ENCODE data around the gene BRD3OS.
"Not testable (repeated sequence)": the region's sequence is repeated elsewhere in the genome, so short reads cannot be mapped to it uniquely, and the experiment has no call there.

BRD3OS gene

GRCh38 chr9:134024828-134025605 lies at the start of gene BRD3OS:
Gene BRD3OS (plus strand): TSS chr9:134025481. CDS start chr9:134026748, 1,267 bp downstream.
- DNase-seq = peak; percentile 99

- DNase-seq = no peak
Observed at GRCh38 chr9:133975511-133975910, 49.8 kb upstream of the BRD3OS start.

GRCh38 chr9:133976191-133976861 lies 49.0 kb upstream of the BRD3OS start:
- no peak for DNase-seq

GRCh38 chr9:133976887-133977286 lies 48.4 kb upstream of the BRD3OS start:
- no peak for DNase-seq

- no peak for DNase-seq
Observed at GRCh38 chr9:133977421-133978201, 47.7 kb upstream of the BRD3OS start.

- DNase-seq = no peak
Observed at GRCh38 chr9:133978226-133978898, 46.9 kb upstream of the BRD3OS start.

GRCh38 chr9:133978899-133979272 lies 46.4 kb upstream of the BRD3OS start:
- DNase-seq = no peak

- no peak for DNase-seq
Observed at GRCh38 chr9:133979273-133979920, 45.9 kb upstream of the BRD3OS start.

GRCh38 chr9:133979921-133980863 lies 45.1 kb upstream of the BRD3OS start:
- DNase-seq = no peak

- DNase-seq = no peak
Observed at GRCh38 chr9:133980864-133981588, 44.3 kb upstream of the BRD3OS start.

GRCh38 chr9:133981589-133981957 lies 43.7 kb upstream of the BRD3OS start:
- DNase-seq = no peak

- DNase-seq = no peak
Observed at GRCh38 chr9:133981958-133982681, 43.2 kb upstream of the BRD3OS start.

GRCh38 chr9:133982971-133983720 lies 42.1 kb upstream of the BRD3OS start:
- no peak for DNase-seq

- no peak for DNase-seq
Observed at GRCh38 chr9:133986061-133986460, 39.2 kb upstream of the BRD3OS start.

GRCh38 chr9:133986774-133987445 lies 38.4 kb upstream of the BRD3OS start:
- DNase-seq = no peak

GRCh38 chr9:133987446-133987788 lies 37.9 kb upstream of the BRD3OS start:
- DNase-seq = no peak

- DNase-seq = no peak
Observed at GRCh38 chr9:133987946-133988665, 37.2 kb upstream of the BRD3OS start.

- not testable (repeated sequence) for DNase-seq
Observed at GRCh38 chr9:133988771-133989170, 36.5 kb upstream of the BRD3OS start.
